Stomach (tissue), 9 donors: ENCODE results near the gene TMEM217. TPM values are rescaled to one million over a fixed set of nuclear protein-coding genes. Genes with fewer than 3 reads are reported as not detected.

Source experiments
- DNase-seq, 2 donors: peaks; one replicate each; pipeline versions ENCODE4 v3.0.0 to v3.0.0-alpha.2; 2013 to 2019
- H3K27ac ChIP-seq, 5 donors: fragments of 200-600 bp in 4 of 5; sonication (generic) in 4 of 5; one replicate each; pipeline ENCODE4 v1.5.1; 2013 to 2019; ENCODE audit warnings: mild to moderate bottlenecking in 1 of 5, moderate library complexity in 1 of 5
- H3K27me3 ChIP-seq, 3 donors: fragments of 200-600 bp; sonication (generic); one replicate each; pipeline ENCODE4 v1.5.1; 2017 to 2019; ENCODE audit warnings: mixed run types in 1 of 3
- H3K36me3 ChIP-seq, 4 donors: fragments of 200-600 bp; sonication (generic); 1 replicate in 3 of 4; 2 replicates in 1 of 4; pipeline ENCODE4 v1.5.1; 2016 to 2019
- H3K4me1 ChIP-seq, 4 donors: fragments of 200-600 bp; sonication (generic); one replicate each; pipeline ENCODE4 v1.5.1; 2016 to 2019
- H3K4me3 ChIP-seq, 4 donors: fragments of 200-600 bp; sonication (generic) in 3 of 4; one replicate each; pipeline ENCODE4 v1.5.1; 2016 to 2019; ENCODE audit warnings: mild to moderate bottlenecking in 1 of 4
- H3K9me3 ChIP-seq, 4 donors: fragments of 200-600 bp; sonication (generic); one replicate each; pipeline ENCODE4 v1.5.1; 2016 to 2019
- EP300 ChIP-seq: sonication (generic); formaldehyde crosslinking; IDR thresholded peaks from one replicate; pipeline ENCODE4 v1.6.1; 2017; ENCODE audit warnings: antibody characterized with exemption
- POLR2A ChIP-seq, 4 donors: fragments of 450-650 bp; IDR thresholded peaks; one replicate each; pipeline ENCODE4 v1.6.1; 2016; ENCODE audit warnings: antibody characterized with exemption in 4 of 4, control low read depth in 2 of 4, mild to moderate bottlenecking in 1 of 4, moderate library complexity in 1 of 4
- POLR2AphosphoS5 ChIP-seq, 3 donors: sonication (generic); formaldehyde crosslinking; IDR thresholded peaks; one replicate each; pipeline ENCODE4 v1.6.1; 2016; ENCODE audit warnings: antibody characterized with exemption in 3 of 3
- WGBS, 5 donors: extraction: QIAGEN DNeasy Blood & Tissue Kit in 3 of 5; methylation state at CpG; one replicate each; pipeline versions ENCODE4 v1.1.5 to v1.1.7; 2013 to 2018; 5-methylcytosine and 5-hydroxymethylcytosine counted together
- intact Hi-C: fragments of 100-400 bp; cut with DNase I; formaldehyde crosslinking; loops from one replicate; pipeline ENCODE4 v1.15.1; 2023; ENCODE audit warnings: low total_unique reads
- polyA plus RNA-seq, 3 donors: library from polyadenylated mRNA; stranded (reverse); fragments of 200-250 nt; gene quantifications; one replicate each; pipeline ENCODE4 v1.2.3, GENCODE V29; 2013
- total RNA-seq, 5 donors: library from RNA; depleted of rRNA; stranded (reverse); fragments of >200 nt; gene quantifications; one replicate each; pipeline versions ENCODE4 v1.1.0 to v1.2.3, GENCODE V29; 2014 to 2016
- TF ChIP-seq, protein P1 (sequence below), 7 experiments: fragments of 450-650 bp in 4 of 7; fragments of 200-600 bp in 3 of 7; sonication (generic) in 3 of 7; IDR thresholded peaks; one replicate each; pipeline ENCODE4 v1.5.1; 2016 to 2019; ENCODE audit warnings: antibody characterized with exemption in 7 of 7, control low read depth in 2 of 7, mild to moderate bottlenecking in 1 of 7
- donor health status: healthy with polysubstance abuse.
- donor health status: Bipolar disorder and iron deficiency.
- donor health status: healthy.

The TMEM217 gene
- total and polyA plus RNA-seq, 8 donors = 0.60 to 1.2 (median 0.87) TPM; not detected in 5

DNA sequence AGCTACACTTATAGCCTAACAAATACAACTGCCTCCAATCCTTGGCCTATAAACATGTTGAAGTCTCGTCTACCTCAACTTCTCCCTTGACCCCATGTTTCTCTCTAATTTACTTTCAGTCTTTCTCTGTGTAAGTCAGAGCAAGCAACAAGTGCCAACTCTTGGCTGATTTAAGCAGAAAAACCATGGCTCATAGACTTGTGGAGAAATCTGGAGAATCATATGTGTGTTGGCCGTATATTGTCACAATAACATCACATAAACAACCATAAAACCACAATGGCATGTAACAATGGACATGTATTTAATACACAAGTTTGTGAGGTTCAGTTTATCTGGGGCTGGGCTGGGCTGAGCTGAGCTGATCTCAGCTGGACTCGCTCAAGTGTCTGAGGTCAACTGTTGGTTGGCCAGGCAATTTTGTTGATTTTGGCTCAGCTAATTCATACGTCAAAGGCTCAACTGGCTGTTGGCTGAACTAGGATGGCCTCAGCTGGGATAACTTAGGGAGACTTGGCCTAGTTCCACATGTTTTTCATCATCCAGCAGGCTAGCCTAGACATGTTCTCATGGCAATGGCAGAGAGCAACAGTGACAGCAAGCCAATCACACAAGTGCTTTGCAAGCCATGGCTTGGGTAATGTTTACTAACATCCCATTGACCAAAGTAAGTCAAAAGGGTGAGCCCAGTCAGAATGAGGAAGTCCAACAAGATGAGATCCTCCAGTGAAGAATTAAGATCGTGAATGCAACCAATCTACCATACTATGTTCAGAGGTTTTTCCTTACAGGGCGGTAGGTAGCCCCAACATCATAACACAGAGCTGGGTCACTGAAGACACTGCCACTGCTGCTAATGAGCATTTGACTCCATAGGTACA is 13.3 kb downstream of the TMEM217 start:
- Histone ChIP-seq H3K27me3 (no peaks in the 10 kb centered on the region), H3K36me3 (no peaks in the 10 kb centered on the region), H3K4me3 (no peak overlapping the region), H3K9me3 (no peaks in the 10 kb centered on the region), H3K4me1 (peaks cover 25 to 42% (median 33%) of the 10 kb centered on the region in 4 donors), H3K27ac (peak overlapping the region; percentile 68 to 85 (median 76))
- TF ChIP-seq, protein P1, sequence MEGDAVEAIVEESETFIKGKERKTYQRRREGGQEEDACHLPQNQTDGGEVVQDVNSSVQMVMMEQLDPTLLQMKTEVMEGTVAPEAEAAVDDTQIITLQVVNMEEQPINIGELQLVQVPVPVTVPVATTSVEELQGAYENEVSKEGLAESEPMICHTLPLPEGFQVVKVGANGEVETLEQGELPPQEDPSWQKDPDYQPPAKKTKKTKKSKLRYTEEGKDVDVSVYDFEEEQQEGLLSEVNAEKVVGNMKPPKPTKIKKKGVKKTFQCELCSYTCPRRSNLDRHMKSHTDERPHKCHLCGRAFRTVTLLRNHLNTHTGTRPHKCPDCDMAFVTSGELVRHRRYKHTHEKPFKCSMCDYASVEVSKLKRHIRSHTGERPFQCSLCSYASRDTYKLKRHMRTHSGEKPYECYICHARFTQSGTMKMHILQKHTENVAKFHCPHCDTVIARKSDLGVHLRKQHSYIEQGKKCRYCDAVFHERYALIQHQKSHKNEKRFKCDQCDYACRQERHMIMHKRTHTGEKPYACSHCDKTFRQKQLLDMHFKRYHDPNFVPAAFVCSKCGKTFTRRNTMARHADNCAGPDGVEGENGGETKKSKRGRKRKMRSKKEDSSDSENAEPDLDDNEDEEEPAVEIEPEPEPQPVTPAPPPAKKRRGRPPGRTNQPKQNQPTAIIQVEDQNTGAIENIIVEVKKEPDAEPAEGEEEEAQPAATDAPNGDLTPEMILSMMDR (IDR thresholded peaks at IDR 0.05) = no peak
- TF ChIP-seq POLR2AphosphoS5 (IDR thresholded peaks at IDR 0.05) (peak; percentile 80 to 97 (median 90)), EP300 (peak; percentile 58)
- DNase-seq = peak; percentile 83 to 96
- WGBS, 5 donors = 25 to 47% (median 28%) methylated on average over 6 of the region's 6 CpGs
- intact Hi-C loops = no loop called here

DNA sequence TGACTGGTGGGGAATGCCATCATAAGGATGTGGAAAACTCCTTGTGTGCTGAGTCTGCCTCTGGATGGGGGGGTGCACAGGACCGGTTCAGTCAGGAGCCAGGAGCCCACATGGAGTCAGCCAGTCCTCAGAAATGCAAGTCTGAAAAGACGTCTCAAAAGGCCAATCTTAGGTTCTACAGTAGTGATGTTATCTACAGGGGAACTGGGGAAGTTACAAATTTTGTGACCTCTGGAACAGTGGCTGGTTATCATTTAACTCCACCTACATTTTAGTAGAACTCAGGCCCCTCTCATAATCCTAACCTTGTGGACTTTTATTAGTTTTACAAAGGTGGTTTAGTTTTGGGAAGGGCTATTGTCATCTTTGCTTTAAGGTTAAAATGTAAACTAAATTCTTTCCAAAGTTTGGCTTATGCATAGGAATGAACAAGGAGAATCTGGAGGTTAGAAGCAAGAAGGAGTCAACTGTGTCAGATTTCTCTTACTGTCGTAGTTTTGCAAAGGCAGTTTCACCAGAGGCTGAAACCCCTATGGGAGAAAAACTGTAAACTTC is 14.1 kb downstream of the TMEM217 start:
- peaks cover 25 to 47% (median 35%) of the 10 kb centered on the region in 4 donors for H3K4me1 ChIP-seq
- TF ChIP-seq, protein P1 (IDR thresholded peaks at IDR 0.05) = no peak
- TF ChIP-seq EP300 = no peak
- no peak for TF ChIP-seq POLR2AphosphoS5 (IDR thresholded peaks at IDR 0.05)
- 56 to 71% (median 61%) methylated on average over 3 of the region's 3 CpGs for WGBS, 5 donors
- no peak overlapping the region for H3K4me3 ChIP-seq
- H3K27me3 ChIP-seq = no peaks in the 10 kb centered on the region
- H3K9me3 ChIP-seq = no peaks in the 10 kb centered on the region
- H3K27ac ChIP-seq = peak overlapping the region in 4 of 5 donors; percentile 74 to 85 (median 78)
- H3K36me3 ChIP-seq = no peaks in the 10 kb centered on the region
- DNase-seq = peak in 1 of 2 donors; percentile 16
- intact Hi-C loops = no loop called here

DNA sequence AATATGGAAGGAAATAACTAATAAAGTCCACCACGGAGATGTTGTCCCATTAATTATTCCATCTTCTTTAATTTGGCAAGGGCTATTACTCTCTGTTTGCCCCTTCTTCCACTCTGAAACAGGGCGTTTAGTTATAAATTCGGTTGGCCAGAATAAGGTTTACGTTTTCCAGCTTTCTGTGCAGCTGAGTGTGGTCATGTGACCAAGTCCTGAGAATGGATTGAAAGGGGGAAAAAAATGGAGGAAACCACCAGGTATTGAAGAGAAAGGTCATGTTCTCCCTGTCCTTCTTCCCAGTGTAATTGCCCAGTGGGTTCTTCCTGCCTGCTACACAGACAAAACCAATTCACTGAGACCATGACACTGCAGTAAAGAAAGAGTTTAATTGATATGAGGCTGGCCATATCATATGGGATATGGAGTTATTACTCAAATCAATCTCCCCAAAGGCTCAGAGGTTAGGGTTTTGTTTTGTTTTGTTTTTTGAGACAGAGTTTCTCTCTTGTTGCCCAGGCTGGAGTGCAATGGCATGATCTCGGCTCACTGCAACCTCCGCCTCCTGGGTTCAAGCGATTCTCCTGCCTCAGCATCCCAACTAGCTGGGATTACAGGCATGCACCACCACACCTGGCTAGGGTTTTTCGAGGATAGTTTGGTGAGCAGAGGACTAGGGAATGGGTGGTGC is 14.7 kb downstream of the TMEM217 start:
- H3K4me3 ChIP-seq = no peak overlapping the region
- no peaks in the 10 kb centered on the region for H3K9me3 ChIP-seq
- H3K27me3 ChIP-seq = no peaks in the 10 kb centered on the region
- no peaks in the 10 kb centered on the region for H3K36me3 ChIP-seq
- peak overlapping the region in 4 of 5 donors; percentile 74 to 85 (median 78) for H3K27ac ChIP-seq
- intact Hi-C loops = no loop called here
- TF ChIP-seq EP300 (no peak), POLR2AphosphoS5 (IDR thresholded peaks at IDR 0.05) (no peak), POLR2A (IDR thresholded peaks at IDR 0.05) (no peak)
- TF ChIP-seq, protein P1 (IDR thresholded peaks at IDR 0.05) = no peak
- 82 to 89% (median 86%) methylated on average over 8 of the region's 8 CpGs for WGBS, 5 donors
- no peak for DNase-seq
- peaks cover 25 to 48% (median 35%) of the 10 kb centered on the region in 4 donors for H3K4me1 ChIP-seq

DNA sequence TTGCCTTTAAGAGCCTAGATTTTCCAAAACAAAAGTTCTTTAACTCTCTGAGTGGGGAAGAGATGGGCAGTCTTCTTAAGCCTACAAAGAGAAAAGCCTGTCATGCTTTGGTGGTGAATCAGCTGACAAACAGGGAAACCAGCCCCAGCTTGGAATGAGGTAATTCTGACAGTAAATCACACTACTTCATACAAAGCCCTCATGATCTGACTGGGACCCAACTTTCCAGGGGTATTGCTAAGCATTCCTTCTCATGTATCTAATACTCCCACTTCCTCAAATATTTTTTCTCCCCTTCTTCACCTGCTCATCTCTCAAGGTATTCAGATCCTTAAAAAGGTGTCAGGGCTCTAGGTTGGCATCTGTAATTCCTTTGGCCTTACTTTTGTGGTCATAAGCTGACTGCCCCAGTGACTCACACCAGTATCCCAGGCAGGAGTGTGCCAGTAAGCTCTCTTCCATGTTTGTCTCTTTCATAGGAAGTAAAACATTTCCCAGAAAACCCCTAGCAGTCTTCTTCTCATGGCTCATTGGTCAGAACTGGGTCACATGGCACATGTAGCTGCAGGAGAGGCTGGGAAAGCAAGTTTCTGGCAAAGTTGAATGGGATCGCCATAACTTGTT is 15.4 kb downstream of the TMEM217 start:
- Histone ChIP-seq H3K36me3 (no peaks in the 10 kb centered on the region), H3K27ac (peak overlapping the region; percentile 52 to 85 (median 74)), H3K4me1 (peaks cover 25 to 48% (median 35%) of the 10 kb centered on the region in 4 donors), H3K9me3 (no peaks in the 10 kb centered on the region), H3K27me3 (no peaks in the 10 kb centered on the region), H3K4me3 (no peak overlapping the region)
- peak in 1 of 2 donors; percentile 63 for DNase-seq
- 75 to 91% (median 84%) methylated on average over 1 of the region's 1 CpG for WGBS, 5 donors
- TF ChIP-seq POLR2AphosphoS5 (IDR thresholded peaks at IDR 0.05) (peak in 2 of 3 donors; percentile 17 to 23), POLR2A (IDR thresholded peaks at IDR 0.05) (no peak)
- intact Hi-C loops = no loop called here
